ENCODE measurements around the gene PAK1. TPM values are rescaled to one million over a fixed set of nuclear protein-coding genes. Genes with fewer than 3 reads are reported as not detected.

The PAK1 gene
- total RNA-seq, 1 donor from 2014 or later, result 58.3 TPM

- TF ChIP-seq, protein P1, sequence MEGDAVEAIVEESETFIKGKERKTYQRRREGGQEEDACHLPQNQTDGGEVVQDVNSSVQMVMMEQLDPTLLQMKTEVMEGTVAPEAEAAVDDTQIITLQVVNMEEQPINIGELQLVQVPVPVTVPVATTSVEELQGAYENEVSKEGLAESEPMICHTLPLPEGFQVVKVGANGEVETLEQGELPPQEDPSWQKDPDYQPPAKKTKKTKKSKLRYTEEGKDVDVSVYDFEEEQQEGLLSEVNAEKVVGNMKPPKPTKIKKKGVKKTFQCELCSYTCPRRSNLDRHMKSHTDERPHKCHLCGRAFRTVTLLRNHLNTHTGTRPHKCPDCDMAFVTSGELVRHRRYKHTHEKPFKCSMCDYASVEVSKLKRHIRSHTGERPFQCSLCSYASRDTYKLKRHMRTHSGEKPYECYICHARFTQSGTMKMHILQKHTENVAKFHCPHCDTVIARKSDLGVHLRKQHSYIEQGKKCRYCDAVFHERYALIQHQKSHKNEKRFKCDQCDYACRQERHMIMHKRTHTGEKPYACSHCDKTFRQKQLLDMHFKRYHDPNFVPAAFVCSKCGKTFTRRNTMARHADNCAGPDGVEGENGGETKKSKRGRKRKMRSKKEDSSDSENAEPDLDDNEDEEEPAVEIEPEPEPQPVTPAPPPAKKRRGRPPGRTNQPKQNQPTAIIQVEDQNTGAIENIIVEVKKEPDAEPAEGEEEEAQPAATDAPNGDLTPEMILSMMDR (IDR thresholded peaks at IDR 0.05; ENCODE audit: unreplicated experiment), result no peak
- no peak overlapping the region for H3K4me3 Mint-ChIP-seq (ENCODE audit: unreplicated experiment)
- no peaks in the 10 kb centered on the region for H3K4me1 Mint-ChIP-seq (ENCODE audit: unreplicated experiment)
- no peak overlapping the region for H3K27ac Mint-ChIP-seq (ENCODE audit: unreplicated experiment)
- H3K36me3 Mint-ChIP-seq (ENCODE audit: low read depth, unreplicated experiment), result no peaks in the 10 kb centered on the region
- peaks cover 1% of the 10 kb centered on the region for H3K27me3 Mint-ChIP-seq (ENCODE audit: unreplicated experiment)
- no peaks in the 10 kb centered on the region for H3K9me3 Mint-ChIP-seq (ENCODE audit: unreplicated experiment)
- DNase-seq (ENCODE audit: low spot score), result no peak
Measured at GRCh38 chr11:77294040-77294439, 179.9 kb downstream of the PAK1 start.

DNA sequence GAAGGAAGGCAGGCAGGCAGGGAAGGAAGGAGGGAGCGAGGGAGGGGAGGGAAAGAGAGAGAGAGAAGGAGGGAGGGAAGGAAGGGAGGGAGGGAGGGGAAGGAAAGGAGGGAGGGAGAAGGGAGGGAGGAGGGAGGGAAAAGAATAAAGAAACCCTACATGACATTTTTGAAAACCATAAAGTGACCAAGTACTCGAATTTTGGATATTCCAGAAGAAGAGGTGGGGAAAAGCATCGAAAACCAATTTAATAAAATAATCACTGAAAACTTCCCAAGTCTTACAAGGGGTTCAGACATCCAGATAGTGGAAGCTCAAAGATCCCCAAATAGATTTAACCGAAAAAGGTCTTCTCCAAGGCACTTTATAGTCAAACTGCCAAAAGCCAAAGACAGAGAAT lies 184.2 kb downstream of the PAK1 start:
- Mint-ChIP-seq H3K4me3 (ENCODE audit: unreplicated experiment) (no peak overlapping the region), H3K27ac (ENCODE audit: unreplicated experiment) (no peak overlapping the region), H3K27me3 (ENCODE audit: unreplicated experiment) (peaks cover 1% of the 10 kb centered on the region), H3K36me3 (ENCODE audit: low read depth, unreplicated experiment) (no peaks in the 10 kb centered on the region), H3K4me1 (ENCODE audit: unreplicated experiment) (peaks cover 2% of the 10 kb centered on the region), H3K9me3 (ENCODE audit: unreplicated experiment) (no peaks in the 10 kb centered on the region)
- DNase-seq (ENCODE audit: low spot score), result no peak
- TF ChIP-seq, protein P1 (IDR thresholded peaks at IDR 0.05; ENCODE audit: unreplicated experiment), result no peak

- no peak for DNase-seq (ENCODE audit: low spot score)
- TF ChIP-seq, protein P1 (IDR thresholded peaks at IDR 0.05; ENCODE audit: unreplicated experiment), result no peak
- Mint-ChIP-seq H3K4me3 (ENCODE audit: unreplicated experiment) (no peak overlapping the region), H3K27me3 (ENCODE audit: unreplicated experiment) (peaks cover 1% of the 10 kb centered on the region), H3K9me3 (ENCODE audit: unreplicated experiment) (no peaks in the 10 kb centered on the region), H3K4me1 (ENCODE audit: unreplicated experiment) (peaks cover 2% of the 10 kb centered on the region), H3K27ac (ENCODE audit: unreplicated experiment) (no peak overlapping the region), H3K36me3 (ENCODE audit: low read depth, unreplicated experiment) (no peaks in the 10 kb centered on the region)
Measured at GRCh38 chr11:77287615-77288273, 186.2 kb downstream of the PAK1 start.

DNA sequence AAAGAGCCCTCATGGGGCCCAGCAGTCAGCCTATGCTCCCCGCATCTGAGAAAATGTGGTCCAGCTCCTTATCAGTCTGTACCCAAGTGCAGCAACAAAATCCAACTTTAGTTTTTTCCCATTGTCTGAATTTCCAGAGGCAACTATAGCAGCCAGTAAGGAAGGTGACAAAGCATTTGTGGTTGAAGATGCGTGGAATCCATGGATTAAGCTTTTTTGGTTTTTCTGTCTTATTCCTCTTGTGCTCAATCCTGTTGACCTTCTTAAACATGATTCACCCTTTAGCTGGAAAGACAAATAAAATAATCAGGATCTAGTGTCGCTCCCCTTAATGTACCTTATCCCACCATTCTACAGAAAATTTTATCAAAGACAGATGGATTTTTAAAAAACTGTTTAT lies 186.8 kb downstream of the PAK1 start:
- no peak for DNase-seq (ENCODE audit: low spot score)
- Mint-ChIP-seq H3K9me3 (ENCODE audit: unreplicated experiment) (no peaks in the 10 kb centered on the region), H3K27me3 (ENCODE audit: unreplicated experiment) (peaks cover 1% of the 10 kb centered on the region), H3K27ac (ENCODE audit: unreplicated experiment) (no peak overlapping the region), H3K36me3 (ENCODE audit: low read depth, unreplicated experiment) (no peaks in the 10 kb centered on the region), H3K4me3 (ENCODE audit: unreplicated experiment) (no peak overlapping the region), H3K4me1 (ENCODE audit: unreplicated experiment) (peaks cover 2% of the 10 kb centered on the region)
- TF ChIP-seq, protein P1 (IDR thresholded peaks at IDR 0.05; ENCODE audit: unreplicated experiment), result no peak
